ENCODE results near the gene MPC1L. TPM values are rescaled to one million over a fixed set of nuclear protein-coding genes. Genes with fewer than 3 reads are reported as not detected.

The MPC1L gene
- total and polyA plus RNA-seq, 11 donors = not detected

- no peak for TF ChIP-seq POLR2A (IDR thresholded peaks at IDR 0.05)
- TF ChIP-seq, protein P1, sequence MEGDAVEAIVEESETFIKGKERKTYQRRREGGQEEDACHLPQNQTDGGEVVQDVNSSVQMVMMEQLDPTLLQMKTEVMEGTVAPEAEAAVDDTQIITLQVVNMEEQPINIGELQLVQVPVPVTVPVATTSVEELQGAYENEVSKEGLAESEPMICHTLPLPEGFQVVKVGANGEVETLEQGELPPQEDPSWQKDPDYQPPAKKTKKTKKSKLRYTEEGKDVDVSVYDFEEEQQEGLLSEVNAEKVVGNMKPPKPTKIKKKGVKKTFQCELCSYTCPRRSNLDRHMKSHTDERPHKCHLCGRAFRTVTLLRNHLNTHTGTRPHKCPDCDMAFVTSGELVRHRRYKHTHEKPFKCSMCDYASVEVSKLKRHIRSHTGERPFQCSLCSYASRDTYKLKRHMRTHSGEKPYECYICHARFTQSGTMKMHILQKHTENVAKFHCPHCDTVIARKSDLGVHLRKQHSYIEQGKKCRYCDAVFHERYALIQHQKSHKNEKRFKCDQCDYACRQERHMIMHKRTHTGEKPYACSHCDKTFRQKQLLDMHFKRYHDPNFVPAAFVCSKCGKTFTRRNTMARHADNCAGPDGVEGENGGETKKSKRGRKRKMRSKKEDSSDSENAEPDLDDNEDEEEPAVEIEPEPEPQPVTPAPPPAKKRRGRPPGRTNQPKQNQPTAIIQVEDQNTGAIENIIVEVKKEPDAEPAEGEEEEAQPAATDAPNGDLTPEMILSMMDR (IDR thresholded peaks at IDR 0.05) = no peak
- 89 to 94% (median 91%) methylated on average over 7 of the region's 7 CpGs for WGBS, 4 donors
- intact Hi-C loops (cut with DNase I) = no loop called here
- Histone ChIP-seq H3K9me3 (no peaks in the 10 kb centered on the region), H3K36me3 (no peaks in the 10 kb centered on the region), H3K27me3 (peaks cover 0 to 20% (median 0%) of the 10 kb centered on the region in 9 donors), H3K4me3 (no peak overlapping the region), H3K27ac (no peak overlapping the region), H3K4me1 (no peaks in the 10 kb centered on the region)
- ATAC-seq (no peak), DNase-seq (no peak)
Observed at GRCh38 chrX:40617566-40617965, 5.7 kb upstream of the MPC1L start.

DNA sequence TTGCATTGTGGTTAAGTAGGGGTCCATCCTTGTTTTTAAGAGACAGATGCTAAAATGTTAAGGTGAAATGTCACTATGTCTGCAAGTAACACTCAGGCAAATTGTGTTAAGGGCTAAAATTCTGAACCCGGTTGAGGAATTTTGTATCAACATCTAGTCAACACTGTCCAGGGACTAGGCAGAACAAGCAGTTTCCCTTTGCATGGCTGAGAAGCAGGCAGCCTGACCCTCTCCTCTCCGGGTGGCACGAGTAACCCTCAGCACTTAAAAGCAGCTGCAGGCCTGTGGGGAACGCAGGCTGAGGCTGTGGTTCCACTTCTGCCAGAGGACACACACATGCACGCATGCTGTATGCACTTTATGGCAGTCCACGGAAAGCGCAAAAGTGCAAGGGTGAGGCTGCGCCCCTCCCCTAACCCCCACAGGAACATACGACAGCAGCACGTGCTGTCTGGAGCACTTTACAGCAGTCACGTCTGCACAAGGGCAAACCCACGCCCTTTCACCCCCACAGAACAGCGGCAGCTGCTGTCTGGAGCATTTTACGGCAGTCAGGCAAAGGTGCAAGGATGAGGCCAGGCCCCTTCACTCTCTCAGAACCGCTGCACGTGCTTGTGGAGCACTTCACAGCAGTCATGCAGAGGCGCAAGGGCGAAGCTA, 619 bp upstream of the MPC1L start:
- H3K27ac ChIP-seq = no peak overlapping the region
- WGBS, 4 donors = 83 to 89% (median 84%) methylated on average over 15 to 18 of the region's 18 CpGs
- peaks cover 0 to 11% (median 0%) of the 10 kb centered on the region in 12 donors for H3K9me3 ChIP-seq
- no peaks in the 10 kb centered on the region for H3K4me1 ChIP-seq
- H3K27me3 ChIP-seq = peaks cover 0 to 10% (median 0%) of the 10 kb centered on the region in 9 donors
- ATAC-seq (no peak), DNase-seq (no peak)
- H3K36me3 ChIP-seq = peaks cover 0 to 19% (median 4%) of the 10 kb centered on the region in 9 donors
- H3K4me3 ChIP-seq = no peak overlapping the region
- no peak for TF ChIP-seq POLR2A (IDR thresholded peaks at IDR 0.05)
- TF ChIP-seq, protein P1 (IDR thresholded peaks at IDR 0.05) = no peak
- intact Hi-C loops (cut with DNase I) = no loop called here

DNA sequence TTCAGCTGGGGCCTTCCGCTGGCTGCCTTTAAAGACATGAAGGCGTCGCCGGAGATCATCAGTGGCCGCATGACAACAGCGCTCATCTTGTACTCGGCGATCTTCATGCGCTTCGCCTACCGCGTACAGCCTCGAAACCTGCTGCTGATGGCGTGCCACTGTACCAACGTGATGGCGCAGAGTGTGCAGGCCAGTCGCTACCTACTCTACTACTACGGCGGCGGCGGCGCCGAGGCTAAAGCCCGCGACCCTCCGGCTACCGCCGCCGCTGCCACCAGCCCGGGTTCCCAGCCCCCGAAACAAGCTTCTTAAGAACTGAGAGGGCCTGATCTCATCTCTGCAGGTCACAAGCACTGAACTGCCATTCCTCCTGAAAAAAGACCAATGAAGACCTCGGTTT, 437 bp downstream of the MPC1L start:
- H3K4me1 ChIP-seq = no peaks in the 10 kb centered on the region
- no peak for DNase-seq
- intact Hi-C loops (cut with DNase I) = no loop called here

GRCh38 chrX:40625294-40625693, 2.1 kb downstream of the MPC1L start:
- intact Hi-C loops (cut with DNase I) = no loop called here
- no peak for TF ChIP-seq POLR2A (IDR thresholded peaks at IDR 0.05)
- TF ChIP-seq, protein P1 (IDR thresholded peaks at IDR 0.05) = no peak
- 65 to 91% (median 81%) methylated on average over 4 of the region's 4 CpGs for WGBS, 4 donors
- ATAC-seq (no peak), DNase-seq (no peak)
- no peak overlapping the region for H3K4me3 ChIP-seq
- H3K27ac ChIP-seq = no peak overlapping the region
- peaks cover 0 to 11% (median 0%) of the 10 kb centered on the region in 12 donors for H3K9me3 ChIP-seq
- no peaks in the 10 kb centered on the region for H3K4me1 ChIP-seq
- peaks cover 0 to 46% (median 29%) of the 10 kb centered on the region in 9 donors for H3K36me3 ChIP-seq
- peaks cover 0 to 7% (median 0%) of the 10 kb centered on the region in 9 donors for H3K27me3 ChIP-seq

More for the DNA sequence above, 437 bp downstream of the MPC1L start:
- Histone ChIP-seq H3K27ac (no peak overlapping the region), H3K27me3 (peaks cover 0 to 8% (median 0%) of the 10 kb centered on the region in 9 donors), H3K36me3 (peaks cover 0 to 30% (median 13%) of the 10 kb centered on the region in 9 donors), H3K9me3 (peaks cover 0 to 11% (median 0%) of the 10 kb centered on the region in 12 donors), H3K4me3 (no peak overlapping the region)
- TF ChIP-seq POLR2A (IDR thresholded peaks at IDR 0.05) = no peak
- TF ChIP-seq, protein P1 (IDR thresholded peaks at IDR 0.05) = no peak
- no peak for ATAC-seq
- 83 to 93% (median 88%) methylated on average over 31 to 32 of the region's 32 CpGs for WGBS, 4 donors
